Measurements from ENCODE around the gene ZNF300. TPM values are rescaled to one million over a fixed set of nuclear protein-coding genes. Genes with fewer than 3 reads are reported as not detected.
"Not testable (repeated sequence)": the region's sequence is repeated elsewhere in the genome, so short reads cannot be mapped to it uniquely, and the experiment has no call there.

Gene ZNF300
- total RNA-seq, 1 donor, result 4.0 TPM

- H3K9me3 ChIP-seq (ENCODE audit: low read depth, low read length); H3K27me3 ChIP-seq (ENCODE audit: insufficient read depth, low read length); H3K4me1 ChIP-seq (ENCODE audit: insufficient read depth, low read length); H3K4me3 ChIP-seq (ENCODE audit: low read length): not testable (repeated sequence)
Measured at GRCh38 chr5:150856700-150857099, 48.1 kb downstream of the ZNF300 start.

- H3K27me3 ChIP-seq (ENCODE audit: insufficient read depth, low read length), result no peaks in the 10 kb centered on the region
- no peaks in the 10 kb centered on the region for H3K9me3 ChIP-seq (ENCODE audit: low read depth, low read length)
- H3K4me3 ChIP-seq (ENCODE audit: low read length), result no peak overlapping the region
- no peaks in the 10 kb centered on the region for H3K4me1 ChIP-seq (ENCODE audit: insufficient read depth, low read length)
Measured at GRCh38 chr5:150853561-150853960, 51.2 kb downstream of the ZNF300 start.

GRCh38 chr5:150851039-150851438 is 53.7 kb downstream of the ZNF300 start:
- H3K4me1 ChIP-seq (ENCODE audit: insufficient read depth, low read length), result peaks cover 6% of the 10 kb centered on the region
- H3K9me3 ChIP-seq (ENCODE audit: low read depth, low read length), result no peaks in the 10 kb centered on the region
- H3K4me3 ChIP-seq (ENCODE audit: low read length), result no peak overlapping the region
- H3K27me3 ChIP-seq (ENCODE audit: insufficient read depth, low read length), result no peaks in the 10 kb centered on the region

GRCh38 chr5:150848271-150848670 is 56.5 kb downstream of the ZNF300 start:
- Histone ChIP-seq H3K9me3 (ENCODE audit: low read depth, low read length) (no peaks in the 10 kb centered on the region), H3K27me3 (ENCODE audit: insufficient read depth, low read length) (no peaks in the 10 kb centered on the region), H3K4me1 (ENCODE audit: insufficient read depth, low read length) (peaks cover 6% of the 10 kb centered on the region), H3K4me3 (ENCODE audit: low read length) (no peak overlapping the region)

GRCh38 chr5:150847334-150847695 is 57.5 kb downstream of the ZNF300 start:
- Histone ChIP-seq H3K9me3 (ENCODE audit: low read depth, low read length) (no peaks in the 10 kb centered on the region), H3K27me3 (ENCODE audit: insufficient read depth, low read length) (no peaks in the 10 kb centered on the region), H3K4me1 (ENCODE audit: insufficient read depth, low read length) (peaks cover 6% of the 10 kb centered on the region), H3K4me3 (ENCODE audit: low read length) (no peak overlapping the region)

GRCh38 chr5:150846654-150847333 is 58.0 kb downstream of the ZNF300 start:
- Histone ChIP-seq H3K4me1 (ENCODE audit: insufficient read depth, low read length) (peaks cover 6% of the 10 kb centered on the region), H3K4me3 (ENCODE audit: low read length) (no peak overlapping the region), H3K9me3 (ENCODE audit: low read depth, low read length) (no peaks in the 10 kb centered on the region), H3K27me3 (ENCODE audit: insufficient read depth, low read length) (no peaks in the 10 kb centered on the region)

GRCh38 chr5:150846308-150846653 is 58.5 kb downstream of the ZNF300 start, which contains the start of gene IRGM:
Gene IRGM (plus strand): TSS chr5:150846521. CDS start chr5:150848124, 1,603 bp downstream.
- H3K4me1 ChIP-seq (ENCODE audit: insufficient read depth, low read length); H3K9me3 ChIP-seq (ENCODE audit: low read depth, low read length); H3K27me3 ChIP-seq (ENCODE audit: insufficient read depth, low read length); H3K4me3 ChIP-seq (ENCODE audit: low read length): not testable (repeated sequence)

GRCh38 chr5:150845185-150845859 is 59.5 kb downstream of the ZNF300 start:
- H3K4me1 ChIP-seq (ENCODE audit: insufficient read depth, low read length); H3K27me3 ChIP-seq (ENCODE audit: insufficient read depth, low read length); H3K9me3 ChIP-seq (ENCODE audit: low read depth, low read length); H3K4me3 ChIP-seq (ENCODE audit: low read length): not testable (repeated sequence)

Other genes starting within 250 kb of the ZNF300 start
- gene MYOZ3, start 243.7 kb downstream of the ZNF300 start, total RNA-seq, result not detected
- gene RBM22, start 203.9 kb downstream of the ZNF300 start, total RNA-seq, result 60.0 TPM
- 111 TPM for gene DCTN4, start 146.0 kb downstream of the ZNF300 start, total RNA-seq
- gene SMIM3, start 126.2 kb downstream of the ZNF300 start, total RNA-seq, result 40.7 TPM
- gene IRGM, start 58.5 kb downstream of the ZNF300 start, total RNA-seq, result 2.5 TPM
- gene GPX3, start 115.6 kb upstream of the ZNF300 start, total RNA-seq, result 1.6 TPM
- gene TNIP1, start 176.1 kb upstream of the ZNF300 start, total RNA-seq, result 222 TPM